Epithelial cell of esophagus (primary cell): ENCODE results near the gene TMEM123.

Experiments used
- DNase-seq: peaks from one replicate; pipeline ENCODE4 v3.0.0; 2010; ENCODE audit warnings: low read depth
- H3K4me3 ChIP-seq: 2 replicates; pipeline ENCODE4 v1.5.1; 2011; ENCODE audit warnings: mild to moderate bottlenecking, low read length, control low read depth
- TF ChIP-seq, protein P1 (sequence below): IDR thresholded peaks from 2 replicates; pipeline ENCODE4 v1.5.1; 2011; ENCODE audit warnings: low read depth, mild to moderate bottlenecking, low read length, control low read depth, inconsistent platforms; ENCODE audit not compliant: insufficient read depth; ENCODE audit errors: missing control alignments

Gene TMEM123

DNA sequence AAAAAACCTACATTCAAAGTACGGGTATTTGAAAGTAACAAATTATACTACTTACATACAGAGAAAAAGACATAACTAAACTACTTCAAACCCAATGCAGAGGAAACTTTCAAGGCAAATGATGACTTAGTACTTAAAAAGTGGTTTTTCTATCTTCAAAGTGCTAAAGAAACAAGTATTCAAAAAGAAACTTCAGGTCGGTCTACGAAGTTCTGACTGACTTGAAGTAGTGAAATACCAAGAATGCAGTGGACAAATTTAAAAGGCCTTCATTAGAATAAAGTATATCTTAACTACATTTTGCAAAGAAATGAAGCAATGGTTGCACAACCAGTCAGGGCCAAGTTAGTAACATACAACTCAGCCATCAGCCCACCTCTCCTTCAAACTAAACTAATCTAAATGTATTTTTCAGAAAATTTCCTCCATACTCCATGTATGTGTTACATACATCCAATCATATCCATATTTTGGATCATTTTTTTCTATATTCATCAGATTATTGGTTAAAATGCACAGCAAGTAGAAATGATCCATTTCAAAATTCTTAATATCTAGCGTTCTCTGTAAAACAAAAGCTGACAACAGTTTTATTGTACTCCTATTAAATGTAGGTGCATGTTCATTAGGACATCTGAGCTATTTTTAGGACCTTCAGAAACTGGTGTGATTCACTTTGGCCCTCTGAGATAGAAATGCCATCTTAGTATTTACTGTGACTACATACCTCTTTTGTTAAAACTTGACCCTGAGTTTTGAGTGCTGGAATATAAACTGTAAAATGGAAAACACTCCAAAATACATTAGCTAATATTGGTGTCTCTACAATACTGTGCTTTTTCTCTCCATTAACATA lies 55.6 kb downstream of the TMEM123 start:
- H3K4me3 ChIP-seq, result no peak overlapping the region
- TF ChIP-seq, protein P1, sequence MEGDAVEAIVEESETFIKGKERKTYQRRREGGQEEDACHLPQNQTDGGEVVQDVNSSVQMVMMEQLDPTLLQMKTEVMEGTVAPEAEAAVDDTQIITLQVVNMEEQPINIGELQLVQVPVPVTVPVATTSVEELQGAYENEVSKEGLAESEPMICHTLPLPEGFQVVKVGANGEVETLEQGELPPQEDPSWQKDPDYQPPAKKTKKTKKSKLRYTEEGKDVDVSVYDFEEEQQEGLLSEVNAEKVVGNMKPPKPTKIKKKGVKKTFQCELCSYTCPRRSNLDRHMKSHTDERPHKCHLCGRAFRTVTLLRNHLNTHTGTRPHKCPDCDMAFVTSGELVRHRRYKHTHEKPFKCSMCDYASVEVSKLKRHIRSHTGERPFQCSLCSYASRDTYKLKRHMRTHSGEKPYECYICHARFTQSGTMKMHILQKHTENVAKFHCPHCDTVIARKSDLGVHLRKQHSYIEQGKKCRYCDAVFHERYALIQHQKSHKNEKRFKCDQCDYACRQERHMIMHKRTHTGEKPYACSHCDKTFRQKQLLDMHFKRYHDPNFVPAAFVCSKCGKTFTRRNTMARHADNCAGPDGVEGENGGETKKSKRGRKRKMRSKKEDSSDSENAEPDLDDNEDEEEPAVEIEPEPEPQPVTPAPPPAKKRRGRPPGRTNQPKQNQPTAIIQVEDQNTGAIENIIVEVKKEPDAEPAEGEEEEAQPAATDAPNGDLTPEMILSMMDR, result no peak
- DNase-seq, result no peak

DNA sequence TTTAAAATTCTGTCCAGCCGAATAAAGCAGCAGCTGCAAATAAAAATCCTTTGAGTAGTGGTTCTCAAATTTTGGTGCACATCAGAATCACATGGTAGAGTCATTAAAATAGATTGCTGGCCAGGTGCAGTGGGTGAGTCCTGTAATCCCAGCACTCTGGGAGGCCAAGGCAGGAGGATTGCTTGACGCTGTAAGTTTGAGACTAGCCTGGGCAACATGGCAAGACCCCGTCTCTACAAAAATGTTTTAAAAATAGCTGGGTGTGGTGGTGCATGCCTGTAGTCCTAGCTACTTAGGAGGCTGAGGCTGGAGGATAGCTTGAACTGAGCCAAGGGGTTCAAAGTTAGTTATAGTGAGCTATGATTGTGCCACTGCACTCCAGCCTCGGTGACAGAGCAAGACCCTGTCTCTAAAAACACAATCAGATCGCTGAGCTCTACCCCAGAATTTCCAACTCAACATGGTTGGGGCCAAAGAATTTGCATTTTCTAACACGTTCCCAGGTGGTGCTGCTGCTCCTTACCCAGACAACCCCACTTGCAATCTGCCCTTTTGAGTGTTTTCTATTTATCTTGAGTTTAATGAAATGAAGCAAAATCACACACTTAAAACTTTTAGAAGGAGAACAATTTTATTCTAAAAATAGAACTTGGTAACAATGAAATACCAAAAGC lies 56.7 kb downstream of the TMEM123 start:
- TF ChIP-seq, protein P1, result no peak
- no peak for DNase-seq
- H3K4me3 ChIP-seq, result no peak overlapping the region

DNA sequence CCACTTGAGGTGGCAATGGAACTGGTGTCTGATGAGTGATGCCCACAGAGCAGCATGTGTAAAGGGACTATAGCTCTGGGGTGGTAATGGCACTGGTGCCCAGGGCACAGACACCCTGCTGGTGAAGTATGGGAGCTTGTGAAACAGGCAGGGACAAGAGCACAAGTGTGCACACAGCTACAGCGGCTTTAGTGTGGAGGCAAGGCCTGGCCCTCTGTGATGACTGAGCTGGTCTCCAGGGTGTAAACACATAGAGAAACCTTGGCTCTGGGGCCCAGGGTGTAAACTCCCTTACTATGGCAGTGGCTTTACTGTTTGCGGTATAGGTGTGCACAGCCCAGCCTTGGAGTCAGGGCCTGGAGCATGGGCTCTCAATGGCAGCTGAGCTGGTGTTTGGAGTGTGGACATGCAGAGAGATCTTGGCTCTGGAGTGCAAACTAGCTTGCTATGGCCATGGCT lies 59.3 kb downstream of the TMEM123 start:
- H3K4me3 ChIP-seq, result no peak overlapping the region
- DNase-seq, result no peak
- TF ChIP-seq, protein P1, result no peak

DNA sequence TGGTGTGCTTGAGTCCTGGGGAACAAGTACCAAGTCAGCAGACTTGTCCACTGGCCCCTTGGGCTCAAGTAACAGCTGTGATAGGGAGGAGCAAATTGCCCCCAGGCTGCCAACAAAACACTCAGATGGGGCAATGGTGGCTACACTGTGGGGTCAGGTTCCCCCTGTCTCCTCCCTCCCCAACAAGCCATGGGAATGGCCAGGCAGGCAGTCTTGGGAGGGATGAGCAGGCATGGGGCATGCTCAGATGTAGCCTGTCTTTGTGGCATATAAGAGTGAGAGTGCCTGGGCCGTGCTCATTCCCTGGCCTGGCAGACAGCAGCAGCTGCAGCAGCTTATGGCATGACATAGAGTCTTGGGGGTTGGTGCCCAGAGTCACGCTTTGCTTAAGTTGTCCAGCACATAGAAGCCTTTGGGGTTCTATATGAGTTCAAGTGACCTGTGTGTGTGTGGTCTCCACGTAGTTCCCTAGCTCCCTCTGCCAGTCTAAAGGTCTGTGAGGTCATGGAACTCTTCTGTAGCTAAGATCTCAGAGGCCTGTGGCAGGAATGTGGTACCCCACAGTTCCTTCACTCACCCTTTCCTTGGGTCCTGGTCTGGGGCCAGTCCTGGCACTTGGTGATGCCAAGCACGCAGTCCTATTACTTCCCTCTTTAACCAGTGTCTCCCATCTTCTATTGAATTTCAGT lies 60.9 kb downstream of the TMEM123 start:
- TF ChIP-seq, protein P1, result no peak
- H3K4me3 ChIP-seq, result no peak overlapping the region
- DNase-seq, result no peak

DNA sequence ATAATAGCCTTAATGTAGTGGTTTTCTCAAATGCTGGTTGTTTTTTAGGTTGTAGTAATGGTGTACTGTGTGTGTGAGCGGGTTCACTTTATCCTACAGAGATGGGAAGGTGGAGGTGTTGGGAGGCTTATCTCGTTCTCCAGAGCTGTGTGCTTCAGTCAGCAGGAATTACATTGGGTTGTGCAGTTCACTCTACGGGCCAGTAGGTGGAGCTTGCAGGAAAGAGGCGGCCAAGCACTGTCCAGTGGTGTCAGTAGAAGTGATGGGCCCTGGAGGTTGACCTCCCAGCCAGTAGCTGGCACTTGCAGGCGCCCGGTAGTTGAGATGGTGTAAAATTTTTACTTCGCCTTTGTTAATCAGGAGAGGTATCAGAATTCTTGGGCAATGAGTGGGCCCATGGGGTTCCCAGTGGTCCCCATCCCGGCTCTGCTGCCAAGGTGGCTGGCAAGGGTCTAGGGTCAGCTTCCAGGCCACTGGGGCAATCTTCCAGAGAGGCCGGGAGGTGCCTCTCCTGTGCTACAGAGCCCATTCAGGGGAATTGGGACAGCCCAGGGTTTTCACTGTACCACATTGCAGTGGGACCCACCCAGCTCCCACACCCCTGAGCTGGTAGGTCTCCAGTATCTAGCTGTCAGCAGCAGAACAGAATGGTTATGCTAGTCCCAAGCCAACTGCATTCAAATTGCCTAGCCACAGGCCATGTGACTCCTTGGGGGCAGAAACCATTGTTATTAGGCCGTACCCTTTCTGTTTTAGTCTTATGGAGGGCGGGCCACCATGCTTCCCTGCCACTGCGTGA lies 61.7 kb downstream of the TMEM123 start:
- DNase-seq, result peak; percentile 72
- no peak overlapping the region for H3K4me3 ChIP-seq
- TF ChIP-seq, protein P1, result peak; percentile 95

DNA sequence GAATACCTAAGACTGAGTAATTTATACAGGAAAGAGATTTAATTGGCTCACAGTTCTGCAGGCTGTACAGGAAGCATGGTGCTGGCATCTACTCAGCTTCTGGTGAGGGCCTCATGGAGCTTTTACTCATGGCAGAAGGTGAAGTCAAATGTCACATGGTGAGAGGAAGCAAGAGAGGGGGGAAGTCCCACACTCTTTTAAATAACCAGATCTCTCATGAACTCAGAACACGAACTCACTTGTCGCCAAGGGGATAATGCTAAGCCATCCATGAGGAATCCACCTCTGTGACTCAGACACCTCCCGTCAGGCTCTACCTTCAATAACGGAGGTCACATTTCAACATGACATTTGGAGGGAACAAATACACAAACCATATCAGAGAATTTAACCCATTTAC lies 63.3 kb downstream of the TMEM123 start:
- TF ChIP-seq, protein P1, result no peak
- peak; percentile 43 for DNase-seq
- no peak overlapping the region for H3K4me3 ChIP-seq
